ENCODE measurements around the gene UBIAD1. TPM values are rescaled to one million over a fixed set of nuclear protein-coding genes. Genes with fewer than 3 reads are reported as not detected.
A peak's percentile ranks its signal among the peaks of the same experiment; 100 is the strongest.

The UBIAD1 gene
- total and polyA plus RNA-seq, 10 of the 15 experiments (the other 5 are each of a cell fraction or from before 2014, with no cell fraction given) = 4.5 to 23.8 (median 16.0) TPM

- TF ChIP-seq BHLHE40 (IDR thresholded peaks at IDR 0.05; ENCODE audit: borderline replicate concordance in 1 of 2, low read depth in 2 of 2, low read length in 1 of 2) (0 out of 4 replicates have a peak, but pooled peaks of 1 of the 2 experiments have one; percentile 14), CEBPB (IDR thresholded peaks at IDR 0.05; ENCODE audit: borderline replicate concordance in 1 of 2, low read depth in 2 of 2, low read length in 2 of 2) (no peak), ZNF622 (IDR thresholded peaks at IDR 0.05) (no peak), NR2F1 (conservative IDR thresholded peaks at IDR 0.05) (no peak), SMC3 (IDR thresholded peaks at IDR 0.05; ENCODE audit: borderline replicate concordance, low read length) (no peak; the same call in 1 of the 2 replicates), NFYA (IDR thresholded peaks at IDR 0.05; ENCODE audit: borderline replicate concordance, low read depth, low read length) (peak; percentile 50; the same call in 1 of the 2 replicates), BMI1 (IDR thresholded peaks at IDR 0.05; ENCODE audit: borderline replicate concordance) (no peak), NR2C1 (IDR thresholded peaks at IDR 0.05) (peak; percentile 91), MTA3 (IDR thresholded peaks at IDR 0.05; ENCODE audit: borderline replicate concordance, low read length) (no peak), HDGF (IDR thresholded peaks at IDR 0.05) (0 out of 2 replicates have a peak, but pooled peaks have one; percentile 31), EP300 (IDR thresholded peaks at IDR 0.05; ENCODE audit: borderline replicate concordance in 1 of 2, control insufficient read depth in 1 of 2, low read depth in 2 of 2, low read length in 2 of 2) (no peak), ZNF274 (IDR thresholded peaks at IDR 0.05; ENCODE audit: insufficient read depth, insufficient read length) (no peak), KAT2A (conservative IDR thresholded peaks at IDR 0.05; ENCODE audit: control insufficient read depth, low read depth, low read length) (no peak), HDAC2 (IDR thresholded peaks at IDR 0.05) (no peak), ZNF24 (IDR thresholded peaks at IDR 0.05) (no peak), MXI1 (IDR thresholded peaks at IDR 0.05; ENCODE audit: low read depth, low read length) (peak; percentile 83), LARP7 (IDR thresholded peaks at IDR 0.05) (0 out of 2 replicates have a peak, but pooled peaks have one; percentile 23)
- TF ChIP-seq, protein P1, sequence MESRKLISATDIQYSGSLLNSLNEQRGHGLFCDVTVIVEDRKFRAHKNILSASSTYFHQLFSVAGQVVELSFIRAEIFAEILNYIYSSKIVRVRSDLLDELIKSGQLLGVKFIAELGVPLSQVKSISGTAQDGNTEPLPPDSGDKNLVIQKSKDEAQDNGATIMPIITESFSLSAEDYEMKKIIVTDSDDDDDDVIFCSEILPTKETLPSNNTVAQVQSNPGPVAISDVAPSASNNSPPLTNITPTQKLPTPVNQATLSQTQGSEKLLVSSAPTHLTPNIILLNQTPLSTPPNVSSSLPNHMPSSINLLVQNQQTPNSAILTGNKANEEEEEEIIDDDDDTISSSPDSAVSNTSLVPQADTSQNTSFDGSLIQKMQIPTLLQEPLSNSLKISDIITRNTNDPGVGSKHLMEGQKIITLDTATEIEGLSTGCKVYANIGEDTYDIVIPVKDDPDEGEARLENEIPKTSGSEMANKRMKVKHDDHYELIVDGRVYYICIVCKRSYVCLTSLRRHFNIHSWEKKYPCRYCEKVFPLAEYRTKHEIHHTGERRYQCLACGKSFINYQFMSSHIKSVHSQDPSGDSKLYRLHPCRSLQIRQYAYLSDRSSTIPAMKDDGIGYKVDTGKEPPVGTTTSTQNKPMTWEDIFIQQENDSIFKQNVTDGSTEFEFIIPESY (IDR thresholded peaks at IDR 0.05) = 0 out of 2 replicates have a peak, but pooled peaks have one; percentile 63
- TF ChIP-seq, protein P2, sequence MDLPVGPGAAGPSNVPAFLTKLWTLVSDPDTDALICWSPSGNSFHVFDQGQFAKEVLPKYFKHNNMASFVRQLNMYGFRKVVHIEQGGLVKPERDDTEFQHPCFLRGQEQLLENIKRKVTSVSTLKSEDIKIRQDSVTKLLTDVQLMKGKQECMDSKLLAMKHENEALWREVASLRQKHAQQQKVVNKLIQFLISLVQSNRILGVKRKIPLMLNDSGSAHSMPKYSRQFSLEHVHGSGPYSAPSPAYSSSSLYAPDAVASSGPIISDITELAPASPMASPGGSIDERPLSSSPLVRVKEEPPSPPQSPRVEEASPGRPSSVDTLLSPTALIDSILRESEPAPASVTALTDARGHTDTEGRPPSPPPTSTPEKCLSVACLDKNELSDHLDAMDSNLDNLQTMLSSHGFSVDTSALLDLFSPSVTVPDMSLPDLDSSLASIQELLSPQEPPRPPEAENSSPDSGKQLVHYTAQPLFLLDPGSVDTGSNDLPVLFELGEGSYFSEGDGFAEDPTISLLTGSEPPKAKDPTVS (IDR thresholded peaks at IDR 0.05; ENCODE audit: low read depth, low read length) = no peak
- TF ChIP-seq, protein P3, sequence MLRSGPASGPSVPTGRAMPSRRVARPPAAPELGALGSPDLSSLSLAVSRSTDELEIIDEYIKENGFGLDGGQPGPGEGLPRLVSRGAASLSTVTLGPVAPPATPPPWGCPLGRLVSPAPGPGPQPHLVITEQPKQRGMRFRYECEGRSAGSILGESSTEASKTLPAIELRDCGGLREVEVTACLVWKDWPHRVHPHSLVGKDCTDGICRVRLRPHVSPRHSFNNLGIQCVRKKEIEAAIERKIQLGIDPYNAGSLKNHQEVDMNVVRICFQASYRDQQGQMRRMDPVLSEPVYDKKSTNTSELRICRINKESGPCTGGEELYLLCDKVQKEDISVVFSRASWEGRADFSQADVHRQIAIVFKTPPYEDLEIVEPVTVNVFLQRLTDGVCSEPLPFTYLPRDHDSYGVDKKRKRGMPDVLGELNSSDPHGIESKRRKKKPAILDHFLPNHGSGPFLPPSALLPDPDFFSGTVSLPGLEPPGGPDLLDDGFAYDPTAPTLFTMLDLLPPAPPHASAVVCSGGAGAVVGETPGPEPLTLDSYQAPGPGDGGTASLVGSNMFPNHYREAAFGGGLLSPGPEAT (IDR thresholded peaks at IDR 0.05; ENCODE audit: low read depth) = peak; percentile 93
- TF ChIP-seq, protein P4, sequence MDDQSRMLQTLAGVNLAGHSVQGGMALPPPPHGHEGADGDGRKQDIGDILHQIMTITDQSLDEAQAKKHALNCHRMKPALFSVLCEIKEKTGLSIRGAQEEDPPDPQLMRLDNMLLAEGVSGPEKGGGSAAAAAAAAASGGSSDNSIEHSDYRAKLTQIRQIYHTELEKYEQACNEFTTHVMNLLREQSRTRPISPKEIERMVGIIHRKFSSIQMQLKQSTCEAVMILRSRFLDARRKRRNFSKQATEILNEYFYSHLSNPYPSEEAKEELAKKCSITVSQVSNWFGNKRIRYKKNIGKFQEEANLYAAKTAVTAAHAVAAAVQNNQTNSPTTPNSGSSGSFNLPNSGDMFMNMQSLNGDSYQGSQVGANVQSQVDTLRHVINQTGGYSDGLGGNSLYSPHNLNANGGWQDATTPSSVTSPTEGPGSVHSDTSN (IDR thresholded peaks at IDR 0.05; ENCODE audit: insufficient replicate concordance, low read depth, low read length) = peak; percentile 98
- TF ChIP-seq, protein P5, sequence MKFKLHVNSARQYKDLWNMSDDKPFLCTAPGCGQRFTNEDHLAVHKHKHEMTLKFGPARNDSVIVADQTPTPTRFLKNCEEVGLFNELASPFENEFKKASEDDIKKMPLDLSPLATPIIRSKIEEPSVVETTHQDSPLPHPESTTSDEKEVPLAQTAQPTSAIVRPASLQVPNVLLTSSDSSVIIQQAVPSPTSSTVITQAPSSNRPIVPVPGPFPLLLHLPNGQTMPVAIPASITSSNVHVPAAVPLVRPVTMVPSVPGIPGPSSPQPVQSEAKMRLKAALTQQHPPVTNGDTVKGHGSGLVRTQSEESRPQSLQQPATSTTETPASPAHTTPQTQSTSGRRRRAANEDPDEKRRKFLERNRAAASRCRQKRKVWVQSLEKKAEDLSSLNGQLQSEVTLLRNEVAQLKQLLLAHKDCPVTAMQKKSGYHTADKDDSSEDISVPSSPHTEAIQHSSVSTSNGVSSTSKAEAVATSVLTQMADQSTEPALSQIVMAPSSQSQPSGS (IDR thresholded peaks at IDR 0.05; ENCODE audit: low read length) = no peak
These were observed 10.6 kb upstream of the UBIAD1 start, which contains the start of gene MTOR (continued) for GRCh38 chr1:11262171-11263049.

Data from GM12878 (cell line).